RWPE1 (cell line): ENCODE measurements around the gene MBL2.

Experiments used
- CTCF ChIA-PET: fragments of 350-600 bp; sonication (Branson Sonifier 250); formaldehyde crosslinking; extraction: SDS; loops from one replicate; lab custom pipeline; 2021; lab: Yijun Ruan, JAX
- POLR2A ChIA-PET: fragments of 400-600 bp; formaldehyde crosslinking; extraction: SDS; loops from one replicate; lab custom pipeline; 2020; ENCODE audit warnings: antibody characterized with exemption; ENCODE audit not compliant: low non-redundant PET; lab: Yijun Ruan, JAX
- DNase-seq: peaks from one replicate; pipeline ENCODE4 v3.0.0; 2012; ENCODE audit warnings: low spot score
- H3K27ac ChIP-seq: fragments of 450-650 bp; 2 replicates; pipeline ENCODE4 v1.5.1; 2017
- CTCF ChIP-seq: fragments of 450-650 bp; conservative IDR thresholded peaks from 2 replicates; pipeline ENCODE4 v1.5.1; 2017; ENCODE audit warnings: low read depth, mild to moderate bottlenecking

MBL2 gene

GRCh38 chr10:52782554-52782953 lies 10.0 kb upstream of the MBL2 start:
- POLR2A ChIA-PET = no interaction called here
- no peak overlapping the region for H3K27ac ChIP-seq
- TF ChIP-seq CTCF = no peak
- DNase-seq = no peak
- CTCF ChIA-PET = no interaction called here

DNA sequence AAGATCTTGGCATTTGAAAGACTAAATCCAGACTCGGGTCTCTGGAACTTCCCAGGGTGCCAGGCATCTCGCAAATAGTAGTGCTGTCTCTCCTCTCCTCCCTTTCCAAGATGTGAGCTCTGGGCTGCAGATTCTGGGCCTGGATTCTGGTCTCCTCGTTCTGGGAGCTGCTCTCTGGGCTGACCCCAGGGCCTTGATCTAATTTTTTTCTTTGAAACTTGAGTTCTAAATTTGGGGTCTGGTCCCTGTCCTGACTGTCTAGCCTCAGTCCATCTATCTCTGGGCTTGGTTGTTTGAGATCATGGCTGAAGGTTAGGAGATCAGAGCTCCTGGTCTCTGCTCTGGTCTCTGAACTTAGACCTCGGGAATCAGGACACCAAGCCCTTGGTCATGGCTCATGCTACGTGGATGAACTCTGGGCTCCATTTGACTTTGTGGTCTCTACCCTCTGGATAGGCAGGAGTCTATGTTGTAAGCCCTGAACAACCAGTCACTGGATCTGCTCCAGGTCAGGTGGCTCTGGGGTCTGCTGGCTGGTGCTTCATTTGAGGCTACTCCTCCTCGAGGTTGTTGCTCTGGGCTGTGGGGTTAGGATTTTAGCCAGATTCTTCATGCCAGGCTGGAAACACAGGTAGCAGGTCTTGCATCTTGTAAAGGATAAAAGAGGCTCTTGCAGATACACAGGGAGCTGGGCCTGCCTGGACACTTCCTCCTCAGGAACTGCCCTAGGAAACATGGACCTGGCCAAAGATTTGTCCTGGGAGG lies 8.0 kb upstream of the MBL2 start:
- CTCF ChIA-PET = interaction anchor here (0.5 to 1.1 kb wide), 8 partner anchors 24 to 821 kb away, joined by 3 to 13 read pairs (median 4); no protein-coding TSS in a partner anchor
- POLR2A ChIA-PET = no interaction called here
- TF ChIP-seq CTCF = peak; percentile 60; the same call in 1 of the 2 replicates

GRCh38 chr10:52779541-52780390 lies 7.2 kb upstream of the MBL2 start:
- CTCF ChIA-PET = interaction anchor here (0.5 to 1.7 kb wide), 8 partner anchors 18 to 1796 kb away, joined by 3 to 14 read pairs (median 4); no protein-coding TSS in a partner anchor
- no peak overlapping the region for H3K27ac ChIP-seq
- POLR2A ChIA-PET = no interaction called here
- TF ChIP-seq CTCF = peak; percentile 87
- peak; percentile 72 for DNase-seq

More for the DNA sequence above, 8.0 kb upstream of the MBL2 start:
- H3K27ac ChIP-seq = no peak overlapping the region
- no peak for DNase-seq

- ChIA-PET CTCF (interaction anchor here (0.7 to 1.7 kb wide), 7 partner anchors 13 to 1727 kb away, joined by 3 to 14 read pairs (median 3); no protein-coding TSS in a partner anchor), POLR2A (no interaction called here)
- DNase-seq = no peak
- TF ChIP-seq CTCF = peak; percentile 23; the same call in 1 of the 2 replicates
- H3K27ac ChIP-seq = no peak overlapping the region
Measured at GRCh38 chr10:52778511-52779392, 6.2 kb upstream of the MBL2 start.

DNA sequence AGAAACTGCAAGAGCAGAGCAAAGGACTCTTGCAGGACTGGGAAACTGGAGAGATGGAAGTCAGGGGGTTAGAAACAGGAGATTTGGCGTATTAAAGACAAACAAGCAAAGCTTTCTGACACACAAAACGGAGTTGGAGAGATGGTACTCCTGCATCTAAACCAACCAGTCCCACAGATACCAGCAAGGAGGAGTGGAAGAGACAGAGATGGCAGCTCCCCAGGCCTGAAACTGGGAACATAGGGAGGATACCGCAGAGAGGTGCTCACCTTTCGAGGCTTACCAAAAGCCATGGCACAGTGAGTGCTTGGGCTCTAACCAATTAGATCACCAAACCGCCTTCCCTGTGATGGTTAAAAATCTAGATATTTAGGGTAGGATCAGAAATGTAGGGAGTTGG lies 4.8 kb upstream of the MBL2 start:
- no peak overlapping the region for H3K27ac ChIP-seq
- no peak for DNase-seq
- ChIA-PET POLR2A (no interaction called here), CTCF (no interaction called here)
- no peak for TF ChIP-seq CTCF
